A549 treated with Mapracorat at 1 μM for 4 hours (cell line): ENCODE measurements around the gene DMAP1. TPM values are rescaled to one million over a fixed set of nuclear protein-coding genes. Genes with fewer than 3 reads are reported as not detected.

Source experiments
- total RNA-seq: library from RNA; stranded (reverse); fragments of 200-300 nt; extraction: Qiagen RNA extraction; gene quantifications from 5 replicates; pipeline ENCODE4 v1.2.3, GENCODE V29; 2022

The DMAP1 gene, protein sequence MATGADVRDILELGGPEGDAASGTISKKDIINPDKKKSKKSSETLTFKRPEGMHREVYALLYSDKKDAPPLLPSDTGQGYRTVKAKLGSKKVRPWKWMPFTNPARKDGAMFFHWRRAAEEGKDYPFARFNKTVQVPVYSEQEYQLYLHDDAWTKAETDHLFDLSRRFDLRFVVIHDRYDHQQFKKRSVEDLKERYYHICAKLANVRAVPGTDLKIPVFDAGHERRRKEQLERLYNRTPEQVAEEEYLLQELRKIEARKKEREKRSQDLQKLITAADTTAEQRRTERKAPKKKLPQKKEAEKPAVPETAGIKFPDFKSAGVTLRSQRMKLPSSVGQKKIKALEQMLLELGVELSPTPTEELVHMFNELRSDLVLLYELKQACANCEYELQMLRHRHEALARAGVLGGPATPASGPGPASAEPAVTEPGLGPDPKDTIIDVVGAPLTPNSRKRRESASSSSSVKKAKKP
- 19.6 to 23.0 TPM (median 21.1 TPM) in 5 replicates for total RNA-seq

GRCh38 chr1:44213222-44214112, at the start of gene DMAP1:
Gene DMAP1 (plus strand): TSS chr1:44213471. CDS start chr1:44213754, 283 bp downstream.

Other genes starting within 250 kb of the DMAP1 start
- gene DPH2, start 243.5 kb upstream of the DMAP1 start, total RNA-seq: 35.5 to 40.8 TPM (median 36.0 TPM) in 5 replicates
- gene ATP6V0B, start 238.5 kb upstream of the DMAP1 start, total RNA-seq: 93.3 to 160 TPM (median 139 TPM) in 5 replicates
- 49.9 to 72.4 TPM (median 69.2 TPM) in 5 replicates for gene B4GALT2, start 234.3 kb upstream of the DMAP1 start, total RNA-seq
- gene CCDC24, start 221.9 kb upstream of the DMAP1 start, total RNA-seq: 5.8 to 9.1 TPM (median 7.8 TPM) in 5 replicates
- 11.5 to 16.0 TPM (median 13.8 TPM) in 5 replicates for gene SLC6A9, start 182.0 kb upstream of the DMAP1 start, total RNA-seq
- 0.41 to 0.61 TPM (median 0.48 TPM) in 5 replicates for gene KLF17, start 94.7 kb upstream of the DMAP1 start, total RNA-seq
- gene KLF18, start 71.8 kb upstream of the DMAP1 start, total RNA-seq: 0.08 TPM in 1 of 5 replicates, not detected in the others
- gene ERI3, start 141.8 kb downstream of the DMAP1 start, total RNA-seq: 47.0 to 59.3 TPM (median 57.8 TPM) in 5 replicates
- gene RNF220, start 191.8 kb downstream of the DMAP1 start, total RNA-seq: 55.3 to 62.4 TPM (median 61.0 TPM) in 5 replicates